AG04449 (cell line): ENCODE results near the gene NECTIN2.
"Not testable (repeated sequence)": the region's sequence is repeated elsewhere in the genome, so short reads cannot be mapped to it uniquely, and the experiment has no call there.

Experiments
- CTCF ChIA-PET: fragments of 350-600 bp; formaldehyde crosslinking; extraction: SDS; loops from one replicate; lab custom pipeline; 2021; ENCODE audit warnings: antibody characterized with exemption; lab: Yijun Ruan, JAX
- POLR2A ChIA-PET: fragments of 400-600, 350-600 bp; formaldehyde crosslinking; extraction: SDS; loops from one replicate; lab custom pipeline; 2020; ENCODE audit warnings: antibody characterized with exemption, inconsistent platforms; lab: Yijun Ruan, JAX
- DNase-seq: peaks from one replicate; pipeline ENCODE4 v3.0.0-alpha.2; 2010; ENCODE audit warnings: low read depth, low spot score
- H3K4me3 ChIP-seq: 2 replicates; pipeline ENCODE4 v1.5.1; 2011; ENCODE audit warnings: low read depth, mild to moderate bottlenecking, control low read depth, low read length
- CTCF ChIP-seq: IDR thresholded peaks from one replicate; pipeline ENCODE4 v1.5.1; 2011; ENCODE audit warnings: mild to moderate bottlenecking, moderate library complexity, low read length, control low read depth, inconsistent platforms; ENCODE audit not compliant: insufficient read depth; ENCODE audit errors: missing control alignments

NECTIN2 gene

DNA sequence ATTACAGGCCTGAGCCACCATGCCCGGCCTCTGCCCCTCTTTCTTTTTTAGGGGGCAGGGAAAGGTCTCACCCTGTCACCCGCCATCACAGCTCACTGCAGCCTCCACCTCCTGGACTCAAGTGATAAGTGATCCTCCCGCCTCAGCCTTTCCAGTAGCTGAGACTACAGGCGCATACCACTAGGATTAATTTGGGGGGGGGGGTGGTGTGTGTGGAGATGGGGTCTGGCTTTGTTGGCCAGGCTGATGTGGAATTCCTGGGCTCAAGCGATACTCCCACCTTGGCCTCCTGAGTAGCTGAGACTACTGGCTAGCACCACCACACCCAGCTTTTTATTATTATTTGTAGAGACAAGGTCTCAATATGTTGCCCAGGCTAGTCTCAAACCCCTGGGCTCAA lies 63.7 kb downstream of the NECTIN2 start:
- TF ChIP-seq CTCF, result no peak
- ChIA-PET CTCF (interaction anchor here (2.7 kb wide), 1 partner anchor 42 kb away, joined by 18 read pairs; no protein-coding TSS in a partner anchor), POLR2A (interaction anchor here (0.6 kb wide), 1 partner anchor 163 kb away, joined by 4 read pairs; no protein-coding TSS in a partner anchor)
- no peak overlapping the region for H3K4me3 ChIP-seq
- DNase-seq, result no peak

DNA sequence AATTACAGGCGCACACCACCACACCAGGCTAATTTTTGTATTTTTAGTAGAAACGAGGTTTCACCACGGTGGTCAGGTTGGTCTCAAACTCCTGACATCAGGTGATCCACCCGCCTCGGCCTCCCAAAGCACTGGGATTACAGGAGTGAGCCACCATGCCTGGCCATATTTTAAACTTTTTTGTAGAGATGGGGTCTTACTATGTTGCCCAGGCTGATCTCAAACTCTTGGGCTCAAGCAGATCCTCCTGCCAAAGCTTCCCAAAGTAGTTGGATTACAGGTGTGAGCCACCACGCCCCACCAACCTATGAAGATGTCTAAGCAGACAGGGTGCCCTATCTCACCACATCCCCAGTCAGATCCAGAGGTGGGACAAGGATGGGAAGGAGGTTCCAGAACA lies 65.8 kb downstream of the NECTIN2 start:
- DNase-seq, H3K4me3 ChIP-seq, POLR2A ChIA-PET: not testable (repeated sequence)
- CTCF ChIA-PET, result interaction anchor here (0.8 to 2.7 kb wide), 8 partner anchors 10 to 427 kb away, joined by 3 to 18 read pairs (median 6); no protein-coding TSS in a partner anchor

DNA sequence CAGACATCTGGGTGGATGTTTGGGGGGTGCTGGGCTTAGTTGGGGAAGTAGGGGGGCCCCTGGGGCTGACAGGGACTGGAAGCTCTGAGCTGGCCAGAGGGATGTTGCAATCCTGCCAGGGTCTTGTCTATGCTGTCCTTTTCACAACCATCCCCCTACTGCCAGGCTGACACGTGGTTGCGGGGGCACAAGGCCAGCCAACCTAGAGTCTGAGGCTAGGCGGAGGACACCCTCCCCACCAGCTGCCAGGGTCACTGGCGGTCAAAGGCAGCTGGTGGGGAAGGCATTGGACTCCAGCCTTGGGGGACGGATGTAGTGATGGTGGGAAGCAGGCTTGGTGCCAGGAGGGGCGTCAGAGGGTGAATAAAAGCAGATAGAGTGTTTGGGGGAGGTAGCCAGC lies 66.8 kb downstream of the NECTIN2 start:
- DNase-seq, result no peak
- ChIA-PET CTCF (interaction anchor here (0.7 to 1.5 kb wide), 4 partner anchors 8 to 40 kb away, joined by 3 to 4 read pairs (median 4); no protein-coding TSS in a partner anchor), POLR2A (no interaction called here)
- TF ChIP-seq CTCF, result no peak
- no peak overlapping the region for H3K4me3 ChIP-seq

DNA sequence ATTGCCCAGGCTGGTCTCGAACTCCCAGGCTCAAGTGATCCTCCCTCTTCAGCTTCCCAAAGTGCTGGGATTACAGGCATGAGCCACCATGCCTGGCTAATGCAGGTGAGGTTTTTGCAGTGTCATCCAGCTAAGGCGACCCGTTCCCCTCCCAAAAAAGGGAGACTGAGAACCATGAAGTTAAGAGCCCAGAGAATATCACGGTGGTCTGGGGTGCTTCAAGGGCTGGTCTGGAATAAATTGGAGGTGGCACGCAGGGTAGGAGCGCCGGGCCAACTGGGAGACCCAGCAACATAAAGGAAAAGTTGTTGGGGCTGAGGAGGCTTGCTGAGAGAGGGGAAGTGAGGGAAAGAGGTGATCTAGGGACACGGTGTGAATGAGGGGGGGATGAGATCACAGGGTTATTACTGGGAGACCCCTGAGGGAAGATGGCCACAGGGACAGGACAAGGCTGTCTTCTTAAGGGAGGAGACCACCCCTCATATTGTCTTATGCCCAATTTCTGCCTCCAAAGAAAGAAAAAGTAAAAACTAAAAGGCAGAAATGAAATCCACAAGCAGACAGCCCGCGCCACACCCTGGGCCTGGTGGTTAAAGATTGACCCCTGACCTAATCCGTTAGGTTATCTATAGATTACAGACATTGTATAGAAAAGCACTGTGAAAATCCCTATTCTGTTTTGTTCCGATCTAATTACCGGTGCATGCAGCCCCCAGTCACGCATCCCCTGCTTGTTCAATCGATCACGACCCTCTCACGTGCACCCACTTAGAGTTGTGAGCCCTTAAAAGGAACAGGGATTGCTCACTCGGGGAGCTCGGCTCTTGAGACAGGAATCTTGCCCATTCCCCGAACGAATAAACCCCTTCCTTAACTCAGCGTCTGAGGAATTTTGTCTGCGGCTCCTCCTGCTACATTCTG lies 67.7 kb downstream of the NECTIN2 start:
- H3K4me3 ChIP-seq, result peak overlapping the region; percentile 58; the same call in 1 of the 2 replicates
- CTCF ChIA-PET, result interaction anchor here (0.7 to 1.5 kb wide), 4 partner anchors 9 to 39 kb away, joined by 3 to 4 read pairs (median 4); no protein-coding TSS in a partner anchor
- POLR2A ChIA-PET, DNase-seq: not testable (repeated sequence)

- DNase-seq, POLR2A ChIA-PET: not testable (repeated sequence)
- CTCF ChIA-PET, result interaction anchor here (1.0 to 1.5 kb wide), 5 partner anchors 9 to 38 kb away, joined by 3 to 5 read pairs (median 4); partner anchors contain the start of gene APOE
- peak within 1 kb of the TSS; percentile 58 for H3K4me3 ChIP-seq
Measured at GRCh38 chr19:44914433-44915206, 68.5 kb downstream of the NECTIN2 start, which contains the start of gene APOC1. Gene APOC1, plus strand, starts transcription at chr19:44914608. Its CDS starts 284 bp downstream, at chr19:44914892.

GRCh38 chr19:44924243-44924725 lies 78.2 kb downstream of the NECTIN2 start:
- no peak for TF ChIP-seq CTCF
- DNase-seq, result no peak
- ChIA-PET CTCF (interaction anchor here (0.9 to 1.8 kb wide), 2 partner anchors 8 to 19 kb away, joined by 3 to 5 read pairs; partner anchors contain the start of gene APOE), POLR2A (interaction anchor here (0.6 kb wide), 1 partner anchor 38 kb away, joined by 3 read pairs; no protein-coding TSS in a partner anchor)
- no peak overlapping the region for H3K4me3 ChIP-seq

GRCh38 chr19:44925114-44925891 lies 79.2 kb downstream of the NECTIN2 start:
- no peak overlapping the region for H3K4me3 ChIP-seq
- ChIA-PET POLR2A (no interaction called here), CTCF (interaction anchor here (0.6 to 1.8 kb wide), 4 partner anchors 9 to 343 kb away, joined by 3 to 5 read pairs (median 3); partner anchors contain the start of gene APOE)
- no peak for DNase-seq
- no peak for TF ChIP-seq CTCF

GRCh38 chr19:44926245-44927077 lies 80.4 kb downstream of the NECTIN2 start:
- POLR2A ChIA-PET, H3K4me3 ChIP-seq, DNase-seq: not testable (repeated sequence)
- CTCF ChIA-PET, result interaction anchor here (0.8 to 1.8 kb wide), 4 partner anchors 10 to 25 kb away, joined by 3 to 5 read pairs (median 4); partner anchors contain the start of gene APOE
